ENCODE results near the gene SLC25A29. TPM values are rescaled to one million over a fixed set of nuclear protein-coding genes. Genes with fewer than 3 reads are reported as not detected.

The SLC25A29 gene
- total and polyA plus RNA-seq, 2 of the 4 experiments (the other 2 are of a cell fraction) = 6.5 to 37.7 TPM

GRCh38 chr14:100313464-100314230, 7.4 kb upstream of the SLC25A29 start:
- Histone ChIP-seq H3K14ac (replicated peaks; ENCODE audit: low read depth, low read length) (no peak overlapping the region), H2BK120ac (ENCODE audit: low read depth, low read length) (no peak overlapping the region), H4K8ac (ENCODE audit: low read depth in 2 of 2, low read length in 2 of 2) (no peak overlapping the region), H4K20me1 (ENCODE audit: insufficient read depth, low read length) (no peaks in the 10 kb centered on the region), H3K27ac (ENCODE audit: insufficient read depth, low read length) (no peak overlapping the region), H3K27me3 (ENCODE audit: control insufficient read depth, insufficient read depth, low read length) (no peaks in the 10 kb centered on the region), H3K36me3 (ENCODE audit: control insufficient read depth, insufficient read depth, low read length) (no peaks in the 10 kb centered on the region), H2AK9ac (replicated peaks; ENCODE audit: low read depth, low read length, poor library complexity) (peak overlapping the region; percentile 55), H3K79me1 (ENCODE audit: low read depth in 1 of 2, low read length in 2 of 2) (no peaks in the 10 kb centered on the region; a peak in 1 of 4 replicates), H3K23ac (ENCODE audit: low read depth, low read length) (no peak overlapping the region), H3K4me1 (ENCODE audit: control insufficient read depth, insufficient read depth, low read length) (peaks cover 7% of the 10 kb centered on the region; the same call in 1 of the 2 replicates), H3K4me2 (ENCODE audit: low read depth, low read length) (no peak overlapping the region), H2BK20ac (ENCODE audit: low read depth, low read length) (no peak overlapping the region), H4K91ac (ENCODE audit: insufficient read depth, low read depth, low read length) (no peak overlapping the region), H3K9me3 (ENCODE audit: control insufficient read depth, insufficient read depth, low read length) (no peaks in the 10 kb centered on the region), H4K5ac (ENCODE audit: low read depth, low read length) (no peak overlapping the region), H3K56ac (ENCODE audit: extremely low read depth, insufficient read depth, low read length) (no peak overlapping the region), H2AFZ (replicated peaks; ENCODE audit: low read length, poor library complexity) (peak overlapping the region; percentile 43), H3K4ac (ENCODE audit: low read depth, low read length) (no peak overlapping the region), H2BK15ac (ENCODE audit: low read depth, low read length) (no peak overlapping the region), H2BK5ac (ENCODE audit: low read depth, low read length, poor library complexity, severe bottlenecking) (no peak overlapping the region), H3K9ac (ENCODE audit: low read depth, low read length) (no peak overlapping the region), H3K4me3 (ENCODE audit: insufficient read depth, low read depth, low read length) (no peak overlapping the region), H3K18ac (ENCODE audit: low read depth, low read length) (no peak overlapping the region), H2AK5ac (ENCODE audit: low read depth, low read length) (no peak overlapping the region), H3K9me1 (ENCODE audit: insufficient read depth, low read length) (no peaks in the 10 kb centered on the region)
- intact Hi-C loops (cut with micrococcal nuclease) = no loop called here
- in situ Hi-C loops (cut with MboI; ENCODE audit: low sequenced_read_pairs) = no loop called here
- ChIA-PET POLR2A (ENCODE audit: unreplicated experiment) (no interaction called here), CTCF (interaction anchor here (1.5 kb wide), 1 partner anchor 59 kb away, joined by 4 read pairs; no protein-coding TSS in a partner anchor)
- DNase-seq = no peak
- dilution Hi-C loops (cut with HindIII; ENCODE audit: low sequenced_read_pairs, unreplicated experiment) = no loop called here
- no TSS peak for BruUV-seq (replicated peaks)
- no peak for ATAC-seq (ENCODE audit: low read depth)
- WGBS, 2 experiments (ENCODE audit: extremely low coverage in 2 of 2, insufficient read length in 1 of 2) = 84% methylated on average over 13 of the region's 26 CpGs; no CpG with 5 or more reads in 1 of the 2 experiments
- no peak for TF ChIP-seq CHD1 (IDR thresholded peaks at IDR 0.05; ENCODE audit: low read depth, low read length)
- no peak for TF ChIP-seq NFE2L2 (IDR thresholded peaks at IDR 0.05; ENCODE audit: low read depth, low read length)
- TF ChIP-seq MAZ (IDR thresholded peaks at IDR 0.05; ENCODE audit: borderline replicate concordance, low read depth, low read length) = no peak

Data from IMR-90 (cell line).